IPS DF 6.9 (cell line): ENCODE data around the gene TRNT1.

Experiments used
- DNase-seq: peaks from one replicate; pipeline ENCODE4 v3.0.0-alpha.2; 2013; ENCODE audit warnings: low read depth, low spot score
- H3K27ac ChIP-seq: one replicate; pipeline ENCODE4 v1.5.1; 2013; ENCODE audit warnings: low read length, control low read depth
- H3K27me3 ChIP-seq: 2 replicates; pipeline ENCODE4 v1.6.1; 2013; ENCODE audit warnings: mild to moderate bottlenecking, low read length; ENCODE audit not compliant: control insufficient read depth, insufficient read depth
- H3K36me3 ChIP-seq: 2 replicates; pipeline ENCODE4 v1.6.1; 2013; ENCODE audit warnings: low read length; ENCODE audit not compliant: control insufficient read depth, insufficient read depth
- H3K4me1 ChIP-seq: 2 replicates; pipeline ENCODE4 v1.6.1; 2013; ENCODE audit warnings: low read length; ENCODE audit not compliant: control insufficient read depth, insufficient read depth
- H3K4me3 ChIP-seq: 2 replicates; pipeline ENCODE4 v1.5.1; 2013; ENCODE audit warnings: mild to moderate bottlenecking, low read length
- H3K9me3 ChIP-seq: 2 replicates; pipeline ENCODE4 v1.6.1; 2013; ENCODE audit warnings: low read length, inconsistent platforms; ENCODE audit not compliant: control insufficient read depth, insufficient read depth
- WGBS: extraction: QIAGEN DNeasy Blood & Tissue Kit; methylation state at CpG from one replicate; pipeline ENCODE4 v1.1.7; 2013; ENCODE audit warnings: mixed read lengths, missing lambda C conversion rate; ENCODE audit not compliant: insufficient read length, insufficient coverage; 5-methylcytosine and 5-hydroxymethylcytosine counted together

TRNT1 gene

GRCh38 chr3:3177861-3178497 is 51.2 kb downstream of the TRNT1 start:
- no peak for DNase-seq
- Histone ChIP-seq H3K27me3 (no peaks in the 10 kb centered on the region), H3K4me3 (no peak overlapping the region), H3K9me3 (no peaks in the 10 kb centered on the region), H3K36me3 (peaks cover 4% of the 10 kb centered on the region; the same call in 1 of the 2 replicates), H3K27ac (no peak overlapping the region), H3K4me1 (0 out of 2 replicates have a peak, but pooled peaks cover 1% of the 10 kb centered on the region)
- WGBS, result 50% methylated on average over 2 of the region's 10 CpGs

- H3K4me1 ChIP-seq, result 0 out of 2 replicates have a peak, but pooled peaks cover 1% of the 10 kb centered on the region
- H3K27ac ChIP-seq, result no peak overlapping the region
- peaks cover 4% of the 10 kb centered on the region; the same call in 1 of the 2 replicates for H3K36me3 ChIP-seq
- H3K27me3 ChIP-seq, result no peaks in the 10 kb centered on the region
- H3K9me3 ChIP-seq, result no peaks in the 10 kb centered on the region
- WGBS, result no CpG with 5 or more reads among the region's 16 CpGs
- DNase-seq, result no peak
- peak overlapping the region; percentile 92 for H3K4me3 ChIP-seq
These were observed 52.0 kb downstream of the TRNT1 start for GRCh38 chr3:3178498-3179328.

GRCh38 chr3:3179407-3180094 is 52.8 kb downstream of the TRNT1 start, which contains the start of gene CRBN:
CRBN (minus strand) TSS chr3:3179691; CDS start chr3:3179687, 4 bp downstream.
- H3K4me3 ChIP-seq, result peak within 1 kb of the TSS; percentile 92
- no peak within 1 kb of the TSS for H3K27ac ChIP-seq
- DNase-seq, result peak; percentile 66
- no peaks in the 10 kb centered on the region for H3K9me3 ChIP-seq
- no peaks in the 10 kb centered on the region for H3K36me3 ChIP-seq
- no peaks in the 10 kb centered on the region for H3K27me3 ChIP-seq
- WGBS, result no CpG with 5 or more reads among the region's 56 CpGs
- H3K4me1 ChIP-seq, result 0 out of 2 replicates have a peak, but pooled peaks cover 1% of the 10 kb centered on the region

- H3K9me3 ChIP-seq, result no peaks in the 10 kb centered on the region
- H3K36me3 ChIP-seq, result no peaks in the 10 kb centered on the region
- WGBS, result no CpG with 5 or more reads among the region's 9 CpGs
- no peak for DNase-seq
- no peak overlapping the region for H3K4me3 ChIP-seq
- no peaks in the 10 kb centered on the region for H3K27me3 ChIP-seq
- no peak overlapping the region for H3K27ac ChIP-seq
- H3K4me1 ChIP-seq, result 0 out of 2 replicates have a peak, but pooled peaks cover 1% of the 10 kb centered on the region
These were observed 53.7 kb downstream of the TRNT1 start for GRCh38 chr3:3180456-3180855.

- no peaks in the 10 kb centered on the region for H3K27me3 ChIP-seq
- H3K36me3 ChIP-seq, result no peaks in the 10 kb centered on the region
- no peaks in the 10 kb centered on the region for H3K4me1 ChIP-seq
- DNase-seq, result no peak
- H3K27ac ChIP-seq, result no peak overlapping the region
- H3K4me3 ChIP-seq, result no peak overlapping the region
- WGBS, result no CpG with 5 or more reads among the region's 2 CpGs
- no peaks in the 10 kb centered on the region for H3K9me3 ChIP-seq
These were observed 58.1 kb downstream of the TRNT1 start for GRCh38 chr3:3184876-3185275.

- no CpG with 5 or more reads among the region's 1 CpG for WGBS
- H3K36me3 ChIP-seq, result no peaks in the 10 kb centered on the region
- H3K27me3 ChIP-seq, result no peaks in the 10 kb centered on the region
- no peaks in the 10 kb centered on the region for H3K9me3 ChIP-seq
- no peak overlapping the region for H3K27ac ChIP-seq
- DNase-seq, result no peak
- no peaks in the 10 kb centered on the region for H3K4me1 ChIP-seq
- no peak overlapping the region for H3K4me3 ChIP-seq
These were observed 62.5 kb downstream of the TRNT1 start for GRCh38 chr3:3189102-3189727.

- Histone ChIP-seq H3K4me1 (no peaks in the 10 kb centered on the region), H3K27me3 (no peaks in the 10 kb centered on the region), H3K27ac (no peak overlapping the region), H3K4me3 (no peak overlapping the region), H3K36me3 (no peaks in the 10 kb centered on the region), H3K9me3 (no peaks in the 10 kb centered on the region)
- WGBS, result no CpG with 5 or more reads among the region's 1 CpG
- DNase-seq, result no peak
These were observed 63.2 kb downstream of the TRNT1 start for GRCh38 chr3:3189961-3190360.

- no CpG with 5 or more reads among the region's 4 CpGs for WGBS
- DNase-seq, result no peak
- Histone ChIP-seq H3K27ac (no peak overlapping the region), H3K4me3 (no peak overlapping the region), H3K9me3 (no peaks in the 10 kb centered on the region), H3K27me3 (no peaks in the 10 kb centered on the region), H3K4me1 (no peaks in the 10 kb centered on the region), H3K36me3 (no peaks in the 10 kb centered on the region)
These were observed 65.0 kb downstream of the TRNT1 start for GRCh38 chr3:3191675-3192285.

GRCh38 chr3:3192286-3192675 is 65.5 kb downstream of the TRNT1 start:
- H3K4me3 ChIP-seq, result no peak overlapping the region

GRCh38 chr3:3194861-3195260 is 68.1 kb downstream of the TRNT1 start:
- H3K4me1 ChIP-seq, result no peaks in the 10 kb centered on the region
- DNase-seq, result no peak

More at GRCh38 chr3:3192286-3192675, 65.5 kb downstream of the TRNT1 start:
- no CpG with 5 or more reads among the region's 2 CpGs for WGBS
- DNase-seq, result no peak
- H3K4me1 ChIP-seq, result no peaks in the 10 kb centered on the region
- no peaks in the 10 kb centered on the region for H3K9me3 ChIP-seq
- no peaks in the 10 kb centered on the region for H3K36me3 ChIP-seq
- H3K27ac ChIP-seq, result no peak overlapping the region
- no peaks in the 10 kb centered on the region for H3K27me3 ChIP-seq

More at GRCh38 chr3:3194861-3195260, 68.1 kb downstream of the TRNT1 start:
- Histone ChIP-seq H3K36me3 (no peaks in the 10 kb centered on the region), H3K27ac (no peak overlapping the region), H3K27me3 (no peaks in the 10 kb centered on the region), H3K4me3 (no peak overlapping the region), H3K9me3 (no peaks in the 10 kb centered on the region)
